AG09309 (cell line): ENCODE measurements around the gene PPP3CA.

Source experiments
- DNase-seq: peaks from one replicate; pipeline ENCODE4 v3.0.0-alpha.2; 2010; ENCODE audit warnings: low read depth
- H3K4me3 ChIP-seq: 2 replicates; pipeline ENCODE4 v1.5.1; 2011; ENCODE audit warnings: mild to moderate bottlenecking, low read depth, low read length, moderate library complexity; ENCODE audit not compliant: control insufficient read depth
- TF ChIP-seq, protein P1 (sequence below): IDR thresholded peaks from 2 replicates; pipeline ENCODE4 v1.5.1; 2011; ENCODE audit warnings: mild to moderate bottlenecking, low read depth, low read length, inconsistent platforms; ENCODE audit not compliant: insufficient read depth, control insufficient read depth; ENCODE audit errors: missing control alignments

Gene PPP3CA

DNA sequence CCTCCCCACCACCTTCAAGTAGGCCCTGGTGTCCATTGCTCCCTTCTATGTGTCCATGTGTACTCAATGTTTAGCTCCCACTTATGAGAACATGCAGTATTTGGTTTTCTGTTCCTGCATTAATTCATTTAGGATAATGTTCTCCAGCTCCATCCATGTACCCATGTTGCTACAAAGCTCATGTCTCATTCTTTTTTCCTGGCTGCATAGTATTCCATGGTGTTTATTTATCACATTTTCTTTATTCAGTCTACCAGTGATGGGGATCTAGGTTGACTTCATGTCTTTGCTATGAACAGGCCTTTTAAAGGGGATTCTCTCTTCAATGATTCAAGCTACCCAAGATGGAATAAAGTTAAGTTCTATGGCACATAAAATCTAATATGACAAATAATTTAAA, 119.6 kb downstream of the PPP3CA start:
- no peak overlapping the region for H3K4me3 ChIP-seq
- TF ChIP-seq, protein P1, sequence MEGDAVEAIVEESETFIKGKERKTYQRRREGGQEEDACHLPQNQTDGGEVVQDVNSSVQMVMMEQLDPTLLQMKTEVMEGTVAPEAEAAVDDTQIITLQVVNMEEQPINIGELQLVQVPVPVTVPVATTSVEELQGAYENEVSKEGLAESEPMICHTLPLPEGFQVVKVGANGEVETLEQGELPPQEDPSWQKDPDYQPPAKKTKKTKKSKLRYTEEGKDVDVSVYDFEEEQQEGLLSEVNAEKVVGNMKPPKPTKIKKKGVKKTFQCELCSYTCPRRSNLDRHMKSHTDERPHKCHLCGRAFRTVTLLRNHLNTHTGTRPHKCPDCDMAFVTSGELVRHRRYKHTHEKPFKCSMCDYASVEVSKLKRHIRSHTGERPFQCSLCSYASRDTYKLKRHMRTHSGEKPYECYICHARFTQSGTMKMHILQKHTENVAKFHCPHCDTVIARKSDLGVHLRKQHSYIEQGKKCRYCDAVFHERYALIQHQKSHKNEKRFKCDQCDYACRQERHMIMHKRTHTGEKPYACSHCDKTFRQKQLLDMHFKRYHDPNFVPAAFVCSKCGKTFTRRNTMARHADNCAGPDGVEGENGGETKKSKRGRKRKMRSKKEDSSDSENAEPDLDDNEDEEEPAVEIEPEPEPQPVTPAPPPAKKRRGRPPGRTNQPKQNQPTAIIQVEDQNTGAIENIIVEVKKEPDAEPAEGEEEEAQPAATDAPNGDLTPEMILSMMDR, result no peak
- no peak for DNase-seq

DNA sequence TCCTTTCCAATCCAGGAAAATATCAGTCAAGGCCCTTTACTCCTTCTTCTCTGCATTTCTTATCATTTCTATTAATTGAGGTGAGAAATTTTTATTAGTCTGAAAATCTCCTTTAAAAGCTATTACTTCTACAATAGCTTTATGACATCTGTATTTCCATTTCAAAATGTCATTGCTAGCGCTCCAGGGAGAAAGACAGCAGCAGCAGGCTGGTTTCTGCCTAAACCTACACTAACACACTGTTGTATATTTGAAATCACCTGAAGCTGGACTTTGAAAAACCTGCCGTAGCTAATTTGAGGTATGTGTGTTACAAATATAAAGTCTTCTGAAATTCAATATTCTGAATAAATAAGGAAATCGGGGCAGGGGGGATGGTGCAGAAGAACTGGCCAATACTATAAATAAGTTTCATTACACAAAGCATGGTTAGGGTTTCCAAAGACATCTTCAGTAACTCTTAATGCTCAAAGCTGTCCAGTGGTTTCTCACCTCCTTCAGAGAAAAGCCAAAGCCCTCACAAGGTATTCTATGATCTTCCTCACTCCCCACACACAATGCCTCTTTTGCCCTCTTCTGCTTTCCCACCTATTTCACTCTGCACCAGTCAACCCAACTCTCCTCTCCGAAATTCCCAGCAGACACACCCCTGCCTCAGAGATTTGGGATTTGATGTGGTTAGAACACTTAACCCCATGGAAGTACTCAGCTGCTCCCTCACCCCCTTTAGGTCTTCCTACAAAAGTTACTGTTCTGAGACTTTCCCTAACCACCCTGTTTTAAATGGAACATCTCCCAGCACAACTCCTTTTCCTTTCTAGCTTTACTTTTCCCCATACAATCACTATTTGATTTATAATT, 122.7 kb downstream of the PPP3CA start:
- no peak overlapping the region for H3K4me3 ChIP-seq
- no peak for DNase-seq
- TF ChIP-seq, protein P1, result no peak

DNA sequence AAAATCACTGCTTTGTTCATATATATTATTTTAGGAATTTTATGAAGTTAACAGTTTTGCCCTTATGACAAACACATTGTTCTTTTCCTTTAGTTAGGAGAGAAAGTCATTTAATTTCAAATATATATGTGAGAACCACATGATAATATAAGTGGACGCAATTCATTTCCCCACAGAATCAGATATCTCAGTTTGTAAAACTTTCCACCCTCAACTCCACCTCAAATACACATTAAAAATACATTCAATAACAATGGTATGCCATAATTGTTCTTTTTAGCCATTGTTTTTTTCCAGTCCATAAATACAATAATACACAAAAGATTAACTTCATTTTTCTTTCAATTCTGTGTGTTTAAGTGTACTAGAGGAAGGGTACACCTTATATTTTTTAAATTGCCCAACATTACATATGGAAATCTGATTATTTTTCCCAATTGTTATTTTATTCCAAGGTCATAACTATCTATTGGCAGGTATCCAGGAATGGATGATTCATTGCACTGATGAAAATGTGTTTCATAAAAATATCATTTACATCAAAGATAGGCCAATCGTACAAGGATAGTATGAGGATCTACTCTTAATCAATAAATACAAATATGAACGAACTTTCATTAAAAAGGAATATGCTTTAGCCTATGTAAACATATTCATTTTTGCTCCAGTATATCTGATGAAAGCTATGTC, 125.0 kb downstream of the PPP3CA start:
- H3K4me3 ChIP-seq, result no peak overlapping the region
- TF ChIP-seq, protein P1, result no peak
- DNase-seq, result no peak

DNA sequence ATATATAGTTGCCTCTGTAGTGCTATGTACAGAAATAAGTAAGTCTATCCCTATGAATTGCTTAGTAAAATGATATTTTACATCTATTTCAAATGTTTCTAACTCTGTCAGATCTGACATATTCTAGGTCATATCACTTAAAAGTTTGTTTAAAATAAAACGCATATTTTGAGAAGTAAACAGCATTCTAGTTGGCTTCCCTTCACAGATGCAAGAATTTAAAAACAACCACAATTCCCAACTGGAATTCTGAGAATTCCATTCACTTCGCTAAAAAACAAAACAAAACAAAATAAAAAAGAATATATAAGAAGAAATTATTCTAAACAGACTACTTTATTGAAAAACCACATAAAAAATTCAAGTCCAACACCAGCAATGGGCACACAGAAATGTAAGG, 126.0 kb downstream of the PPP3CA start:
- TF ChIP-seq, protein P1, result no peak
- H3K4me3 ChIP-seq, result no peak overlapping the region
- DNase-seq, result no peak

DNA sequence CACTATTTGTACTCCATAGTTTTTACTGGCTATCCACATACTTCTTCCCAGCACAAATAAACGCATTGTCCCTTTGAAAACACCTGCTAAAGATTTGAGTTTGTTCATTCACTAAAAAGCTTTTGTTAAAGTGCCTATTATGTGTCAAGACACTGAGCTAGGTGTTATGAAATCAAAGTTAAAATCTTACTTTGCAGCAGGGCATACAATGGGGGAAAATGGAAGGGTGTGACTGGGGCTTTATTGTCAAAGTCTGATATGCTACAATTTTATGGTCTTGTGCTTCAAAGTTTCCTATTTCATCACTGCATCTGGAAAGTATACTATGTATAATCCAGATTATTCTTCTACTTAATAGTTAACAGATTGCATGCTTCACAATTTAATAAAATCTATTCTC, 128.4 kb downstream of the PPP3CA start:
- no peak for DNase-seq
- H3K4me3 ChIP-seq, result no peak overlapping the region
- TF ChIP-seq, protein P1, result no peak

DNA sequence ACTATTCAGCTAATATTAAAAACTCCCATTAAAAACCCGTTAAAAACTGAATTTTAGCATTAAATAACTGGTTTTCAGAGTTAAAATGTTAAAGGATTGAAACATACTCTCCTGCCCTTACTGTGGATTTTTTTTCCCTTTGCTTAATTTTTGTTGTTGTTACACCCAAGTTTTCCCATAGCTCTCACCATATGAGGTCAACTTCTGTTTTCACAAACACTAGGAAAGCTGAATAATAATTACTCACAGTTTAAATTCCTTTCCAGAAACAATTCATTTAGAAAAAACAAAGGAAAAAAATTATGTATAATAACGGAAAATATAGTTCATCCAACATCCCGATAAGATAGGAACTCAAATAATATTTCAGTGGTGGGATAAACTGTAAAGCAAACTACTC, 129.0 kb downstream of the PPP3CA start:
- no peak for DNase-seq
- TF ChIP-seq, protein P1, result no peak
- H3K4me3 ChIP-seq, result no peak overlapping the region
